Stimulated activated CD4-positive, alpha-beta T cell treated with anti-CD3 and anti-CD28 coated beads, Interleukin-1b, Interleukin-23, amount 100 ng/mL, for 4 hours (primary cell): ENCODE data around the gene EFCC1.

Source experiments
- DNase-seq, 2 donors: peaks; one replicate each; pipeline ENCODE4 v3.0.0-alpha.2; 2020; ENCODE audit warnings: low read depth in 2 of 2

EFCC1 gene

DNA sequence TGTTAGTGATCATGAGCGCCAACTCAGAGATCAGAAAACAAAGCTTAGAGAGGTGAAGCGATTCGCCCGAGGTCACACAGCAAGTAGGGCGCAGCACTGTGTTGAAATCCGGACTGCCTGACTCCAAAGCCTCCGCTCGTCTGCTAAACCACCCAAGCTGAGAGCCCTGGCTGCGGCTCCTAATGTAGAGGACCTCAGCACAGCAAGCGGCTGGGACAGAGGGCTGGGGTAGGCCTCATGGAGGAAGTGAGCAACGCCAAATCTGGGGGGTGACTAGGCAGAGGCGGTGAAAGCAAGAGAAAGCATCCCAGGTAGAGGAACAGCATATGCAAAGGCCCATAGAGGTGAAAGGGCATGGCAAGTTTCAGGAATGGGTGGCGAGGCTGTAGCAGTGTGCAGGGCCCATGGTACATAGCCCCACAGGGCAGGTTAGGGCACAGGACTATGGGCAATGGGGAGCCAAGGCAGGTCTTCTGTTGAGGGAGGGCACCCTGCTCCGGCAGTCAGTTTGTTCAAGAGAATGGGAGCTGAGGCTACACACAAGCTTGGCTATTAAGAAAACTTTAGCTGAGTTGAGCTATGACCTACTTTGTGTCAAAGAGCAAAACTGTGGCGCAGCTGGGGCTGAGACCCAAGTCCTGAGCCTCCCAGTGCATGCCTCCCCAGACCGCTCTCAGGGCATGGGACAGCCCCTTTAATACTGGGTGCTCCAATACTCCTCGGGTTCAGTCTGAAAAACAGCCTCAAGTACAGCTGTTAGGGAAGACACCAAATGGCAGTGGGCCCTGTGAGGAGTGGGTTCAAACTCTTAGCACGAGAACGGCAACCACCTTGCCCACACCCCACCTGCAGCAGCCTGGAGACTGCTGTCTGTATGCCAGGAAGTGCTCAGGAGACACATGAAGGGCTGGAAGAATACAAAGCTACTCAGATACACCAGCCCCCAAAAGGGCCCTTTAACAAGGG, 6.2 kb upstream of the EFCC1 start:
- DNase-seq: no peak

DNA sequence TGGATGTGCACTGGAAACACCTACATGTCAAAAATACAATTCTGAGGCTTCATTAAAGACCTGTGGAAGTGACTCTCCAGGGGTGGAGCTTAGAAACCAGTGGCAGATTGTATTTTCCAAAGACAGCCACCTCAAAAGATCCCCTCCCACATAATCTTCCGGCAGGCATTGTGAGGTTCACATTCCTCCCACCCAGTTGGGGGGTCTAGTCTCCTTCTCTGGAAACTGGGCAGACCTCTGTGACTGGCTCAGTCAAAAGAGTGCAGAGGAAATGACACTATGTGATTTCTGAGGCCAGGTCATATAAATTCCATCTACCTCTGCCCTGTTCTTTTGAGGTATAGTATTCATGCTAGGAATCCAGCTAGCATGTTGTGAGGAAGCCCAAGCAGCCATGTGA, 5.4 kb upstream of the EFCC1 start:
- DNase-seq: no peak

DNA sequence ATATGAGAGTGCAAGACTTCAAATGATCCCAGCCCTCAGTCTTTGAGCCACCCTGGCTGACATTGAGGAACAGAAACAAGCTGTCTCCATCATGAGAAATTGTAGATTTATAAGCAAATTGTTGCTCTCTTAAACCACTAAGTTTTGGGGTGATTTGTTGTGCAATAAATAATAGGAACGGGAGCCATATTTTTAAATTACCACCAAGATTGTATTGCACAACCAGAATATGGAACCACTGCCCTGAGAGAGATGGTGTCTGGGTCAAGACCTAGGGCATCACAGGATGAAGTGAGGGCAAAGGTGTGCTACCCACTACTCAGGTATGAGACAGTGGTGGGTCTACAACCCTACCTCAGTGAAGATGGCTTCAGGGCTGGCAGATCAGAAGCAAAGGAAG, 4.9 kb upstream of the EFCC1 start:
- no peak for DNase-seq

DNA sequence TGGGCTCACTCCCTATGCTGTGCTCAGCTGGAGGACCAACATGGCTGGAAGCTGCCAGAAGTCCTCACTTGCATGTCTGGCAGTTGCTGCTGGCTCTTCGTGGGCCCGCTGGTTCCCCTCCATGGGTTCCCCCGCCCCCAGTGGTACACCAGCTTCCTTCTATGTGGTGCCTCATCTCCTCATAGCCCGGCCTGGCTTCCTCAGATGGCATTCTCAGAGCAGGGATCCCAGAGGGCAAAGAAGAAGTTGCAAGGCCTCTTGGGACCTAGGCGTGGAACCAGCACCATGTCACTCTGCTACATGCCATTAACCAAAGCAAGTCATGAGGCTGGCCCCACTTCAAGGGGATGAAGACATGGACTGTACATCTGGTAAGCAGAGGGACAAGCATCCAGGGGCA, 4.4 kb upstream of the EFCC1 start:
- no peak for DNase-seq

DNA sequence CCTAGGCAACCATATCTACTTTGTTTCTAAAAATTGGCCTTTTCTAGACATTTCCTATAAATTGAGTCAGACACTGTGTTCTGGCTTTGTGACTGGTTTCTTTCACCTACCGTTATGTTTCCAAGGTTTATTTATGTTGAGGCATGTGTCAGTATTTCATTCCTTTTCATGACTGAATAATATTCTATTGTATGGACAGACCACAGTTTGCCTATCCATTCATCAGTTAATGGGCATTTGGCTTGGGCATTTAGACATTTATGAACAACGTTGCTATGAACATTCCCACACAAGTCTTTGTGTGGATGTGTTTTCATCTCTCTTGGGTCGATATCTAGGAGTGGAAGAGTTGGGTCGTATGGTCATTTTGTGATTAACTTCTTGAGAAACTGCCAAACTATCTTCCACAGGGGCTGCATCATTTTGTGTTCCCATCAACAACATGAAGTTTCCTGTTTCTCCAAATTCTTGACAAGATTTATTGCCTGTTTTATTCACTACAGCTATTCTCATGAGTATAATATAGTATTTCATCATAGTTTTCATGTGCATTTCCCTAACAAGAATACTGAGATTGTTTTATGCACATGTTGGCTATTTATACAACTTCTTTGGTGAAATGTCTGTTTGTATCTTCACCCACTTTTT, 3.5 kb upstream of the EFCC1 start:
- DNase-seq: no peak

DNA sequence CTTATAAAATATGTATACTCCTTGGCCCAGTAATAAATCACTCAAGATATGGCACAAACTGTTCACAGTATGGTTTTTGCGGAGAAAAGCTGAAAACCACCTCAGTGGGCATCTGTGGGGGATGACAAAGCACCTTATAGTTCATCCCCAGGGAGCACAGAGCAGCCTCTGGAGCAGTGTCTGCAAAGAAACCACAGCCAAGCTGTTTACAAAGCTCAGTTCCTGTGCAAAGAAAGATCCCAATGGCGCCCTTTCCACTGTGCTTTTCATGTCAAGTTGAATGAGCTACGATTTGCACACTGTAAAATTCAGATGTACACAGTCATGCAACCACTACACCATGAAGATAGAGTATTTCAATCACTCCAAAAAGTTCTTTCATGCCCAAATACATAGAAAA, 2.5 kb upstream of the EFCC1 start:
- no peak for DNase-seq

DNA sequence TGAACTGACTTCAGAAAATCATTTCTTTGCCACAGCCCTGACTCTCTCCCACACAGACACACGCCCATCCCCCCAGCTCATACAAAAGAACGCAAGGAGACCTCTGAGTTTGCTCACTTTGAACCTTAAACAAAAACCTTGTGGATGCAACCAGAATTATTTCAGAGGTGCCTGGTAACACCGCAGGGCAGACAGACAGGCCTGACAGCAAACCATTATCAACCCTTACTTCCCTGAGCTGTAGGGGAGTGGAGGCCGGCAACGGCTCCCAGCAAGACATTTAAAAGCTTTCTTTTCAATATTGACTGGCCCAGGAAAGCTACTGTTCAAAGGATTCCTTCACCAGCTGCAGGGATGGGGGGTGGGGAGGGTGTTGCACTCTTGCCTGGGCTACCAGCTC, 2.0 kb upstream of the EFCC1 start:
- no peak for DNase-seq

DNA sequence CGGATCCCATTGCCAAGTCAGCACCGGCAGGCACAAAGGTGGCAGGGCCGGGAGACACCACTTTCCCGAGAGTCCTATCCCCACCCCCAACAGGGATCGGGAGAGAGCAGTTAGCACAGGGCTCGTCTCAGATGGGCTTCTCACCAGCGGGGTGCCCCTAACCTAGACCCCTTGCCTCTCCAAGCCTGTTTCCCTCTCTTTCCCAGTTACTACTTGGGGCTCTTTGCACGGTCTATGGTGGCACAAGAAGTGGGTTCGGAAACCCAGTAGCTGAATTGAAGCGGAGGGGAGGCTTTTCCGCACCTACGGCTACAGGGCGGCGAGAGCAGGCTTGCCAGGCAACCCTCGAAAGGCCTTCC, 383 bp upstream of the EFCC1 start:
- no peak for DNase-seq

DNA sequence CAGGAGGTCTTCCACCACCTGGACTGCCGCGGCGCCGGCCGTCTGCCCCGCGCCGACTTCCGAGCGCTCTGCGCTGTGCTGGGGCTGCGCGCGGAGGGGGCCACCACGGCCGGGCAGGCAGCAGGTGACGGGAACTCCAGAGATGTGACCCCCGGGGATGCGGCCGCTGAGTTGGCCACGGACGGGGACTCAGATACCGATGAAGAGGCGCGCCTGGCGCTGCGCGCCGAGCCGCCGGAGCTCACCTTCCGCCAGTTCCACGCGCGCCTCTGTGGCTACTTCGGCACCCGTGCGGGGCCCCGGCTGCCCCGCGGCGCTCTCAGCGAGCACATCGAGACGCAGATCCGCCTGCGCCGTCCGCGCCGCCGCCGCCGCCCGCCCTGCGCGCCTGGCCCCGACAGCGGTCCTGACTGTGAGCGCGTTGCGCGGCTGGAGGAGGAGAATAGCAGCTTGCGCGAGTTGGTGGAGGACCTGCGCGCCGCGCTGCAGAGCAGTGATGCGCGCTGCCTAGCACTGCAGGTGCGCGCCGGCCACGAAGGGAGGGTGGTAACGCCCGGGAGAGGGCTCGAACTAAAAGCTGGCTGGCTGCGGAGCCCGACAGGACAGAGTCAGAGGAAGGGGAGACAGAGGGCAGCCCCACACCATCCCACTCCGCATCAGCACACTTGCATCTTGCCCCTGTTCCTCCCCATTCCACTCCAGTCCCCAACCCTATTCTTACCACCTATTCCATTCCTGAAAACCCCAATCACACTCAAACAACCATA, 885 bp downstream of the EFCC1 start:
- peak in 1 of 2 donors; percentile 31 for DNase-seq

DNA sequence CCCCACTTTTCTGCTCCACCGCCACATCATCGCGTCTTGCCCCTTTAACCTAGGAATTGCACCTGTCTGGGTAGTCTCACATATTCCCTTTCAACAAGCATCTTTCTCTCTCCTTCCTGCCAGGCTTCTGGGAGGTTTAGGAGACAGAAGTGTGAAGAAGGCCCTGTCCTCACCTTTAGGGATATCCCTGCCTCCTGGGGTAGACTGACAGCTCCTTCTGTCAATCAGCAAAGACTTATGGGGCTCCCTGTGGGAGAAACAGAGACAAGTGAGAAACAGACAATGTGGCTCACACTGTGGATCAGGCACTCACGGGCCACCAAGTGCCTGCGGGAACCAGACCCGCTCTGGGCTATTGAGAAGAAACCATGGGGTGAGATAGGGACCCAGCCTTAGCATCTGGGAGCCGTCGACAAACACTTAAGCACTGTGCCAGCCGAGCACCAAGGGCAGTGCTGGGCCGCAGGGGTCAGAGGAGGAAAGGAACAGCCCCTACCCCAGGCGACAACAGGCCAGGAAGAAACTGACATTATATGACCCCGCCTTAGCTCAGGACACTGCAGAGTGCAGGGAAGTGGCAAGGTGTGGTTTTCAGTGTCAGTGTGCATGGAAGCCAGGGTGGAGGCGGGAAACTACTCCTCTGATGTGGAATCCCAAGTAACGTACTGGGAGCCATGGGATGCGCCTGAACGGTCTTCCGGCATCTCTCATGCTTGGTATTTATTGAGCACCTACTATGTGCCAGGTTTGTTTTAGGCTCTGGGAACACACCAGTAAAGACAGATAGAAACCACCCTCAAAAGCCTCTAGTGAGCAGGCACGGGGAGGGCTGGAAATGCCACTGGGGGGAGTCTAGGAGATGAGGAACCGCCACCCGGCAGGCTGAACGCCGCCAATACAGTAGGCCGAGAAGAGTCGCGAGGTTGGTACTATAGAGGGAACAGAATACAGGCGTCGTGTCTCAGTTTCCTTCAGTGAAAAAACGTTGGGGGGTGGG, 1.8 kb downstream of the EFCC1 start:
- no peak for DNase-seq

DNA sequence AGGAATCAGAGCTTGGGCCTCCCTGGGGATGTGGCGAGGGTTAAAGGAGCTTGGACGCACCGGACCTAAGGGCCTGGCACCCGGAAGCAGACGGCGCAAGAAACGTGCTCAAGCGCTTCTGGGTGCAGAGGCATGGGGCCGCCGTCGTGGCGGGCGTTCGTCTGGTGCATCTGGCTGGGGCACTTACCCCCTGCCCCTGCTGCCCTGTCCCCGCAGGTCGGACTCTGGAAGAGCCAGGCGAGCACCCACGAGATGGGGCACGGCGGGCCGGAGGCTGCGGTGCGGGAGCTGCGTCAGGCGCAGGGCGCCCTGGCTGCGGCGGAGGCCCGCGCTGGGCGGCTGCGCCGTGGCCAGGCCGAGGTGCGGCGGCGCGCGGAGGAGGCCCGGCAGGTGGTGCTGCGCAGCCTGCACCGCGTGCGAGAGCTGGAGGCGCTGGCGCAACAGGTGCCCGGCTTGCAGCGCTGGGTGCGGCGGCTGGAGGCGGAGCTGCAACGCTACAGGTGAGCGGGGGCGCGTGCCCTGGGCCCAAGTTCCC, 2.5 kb downstream of the EFCC1 start:
- peak; percentile 30 to 41 for DNase-seq

DNA sequence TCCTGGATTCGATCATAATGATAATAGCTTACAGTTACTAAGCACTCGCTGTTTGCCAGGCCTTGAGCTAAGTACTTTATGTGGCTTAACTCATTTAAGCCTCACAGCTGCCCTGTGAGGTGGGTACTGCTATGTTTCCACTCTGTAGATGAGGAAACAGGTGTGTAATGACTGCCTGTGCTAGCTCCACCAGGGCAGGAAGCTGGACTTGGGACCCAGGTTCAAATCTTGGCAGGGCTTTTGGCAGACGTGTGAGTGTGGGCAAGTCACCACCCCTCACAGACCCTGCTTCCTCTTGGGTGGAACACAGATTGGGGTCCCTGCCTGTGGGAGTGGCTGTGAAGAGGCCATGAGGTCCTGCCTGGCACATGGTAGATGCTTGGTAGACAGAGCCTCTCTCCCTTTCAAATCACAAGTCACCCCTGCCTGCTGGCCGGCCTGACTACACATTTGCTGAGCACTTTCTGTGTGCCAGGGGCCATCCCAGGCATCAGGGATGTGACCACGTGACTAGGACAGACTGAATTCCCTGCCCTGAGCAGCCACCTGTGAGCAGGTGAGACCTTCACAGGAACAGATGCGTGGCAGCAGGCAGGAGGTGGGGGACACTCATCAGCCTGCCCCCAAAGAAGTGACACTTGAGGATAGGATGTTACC, 3.7 kb downstream of the EFCC1 start:
- no peak for DNase-seq

DNA sequence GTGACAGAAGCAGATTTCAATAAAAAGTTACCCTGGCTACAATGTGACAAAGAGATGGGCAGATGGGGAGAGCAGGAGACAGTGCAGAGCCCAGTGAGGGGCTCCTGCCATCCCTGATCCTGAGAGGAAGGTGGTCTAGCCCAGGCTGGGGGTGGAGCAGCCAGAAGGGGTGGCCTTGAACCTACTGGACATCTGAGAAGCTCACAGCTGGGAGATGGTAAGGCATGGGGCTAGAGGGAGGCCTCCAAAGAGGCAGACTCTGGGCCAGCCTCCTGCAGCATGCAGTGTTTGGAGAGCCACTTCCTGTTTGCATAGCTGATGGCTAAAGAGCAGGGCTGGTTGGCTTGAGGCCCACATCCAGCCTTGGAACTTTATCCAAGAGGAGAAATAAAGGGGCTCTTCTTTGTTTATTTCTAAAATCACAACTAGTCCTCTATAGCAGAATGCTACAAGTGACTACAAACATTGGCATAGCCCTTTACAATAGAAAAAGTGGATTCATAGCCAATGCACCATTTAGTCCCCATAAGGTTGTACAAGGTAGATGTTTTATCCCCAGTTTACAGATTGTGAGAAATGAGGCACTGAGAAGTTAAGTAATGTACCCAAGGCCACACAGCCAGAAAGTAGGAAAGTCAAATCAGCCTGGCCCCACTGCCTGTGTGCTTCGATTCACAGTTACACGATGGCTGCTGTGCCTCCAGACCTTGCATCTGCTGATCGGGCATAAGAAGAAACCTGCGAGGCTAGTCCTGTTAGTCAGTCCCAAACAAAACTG, 4.6 kb downstream of the EFCC1 start:
- no peak for DNase-seq

DNA sequence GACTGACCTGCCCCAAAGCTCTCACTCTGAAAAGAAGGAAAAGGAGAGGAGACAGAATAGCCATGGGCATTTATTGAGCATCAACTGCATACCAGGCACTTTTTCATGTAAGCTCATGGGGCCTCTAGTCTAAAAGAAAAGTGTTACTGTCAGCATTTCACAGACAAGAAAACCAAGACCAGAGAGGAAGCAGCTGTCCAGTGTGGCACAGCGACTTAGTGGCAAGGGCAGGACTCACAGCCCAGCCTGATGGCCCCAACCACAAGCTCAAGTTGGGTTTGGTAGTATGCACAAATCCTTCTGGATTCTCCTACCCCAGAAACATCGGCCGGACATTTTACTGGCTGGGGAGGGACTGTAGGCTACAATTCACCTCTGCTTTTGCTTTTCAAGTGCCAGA, 5.8 kb downstream of the EFCC1 start:
- no peak for DNase-seq

DNA sequence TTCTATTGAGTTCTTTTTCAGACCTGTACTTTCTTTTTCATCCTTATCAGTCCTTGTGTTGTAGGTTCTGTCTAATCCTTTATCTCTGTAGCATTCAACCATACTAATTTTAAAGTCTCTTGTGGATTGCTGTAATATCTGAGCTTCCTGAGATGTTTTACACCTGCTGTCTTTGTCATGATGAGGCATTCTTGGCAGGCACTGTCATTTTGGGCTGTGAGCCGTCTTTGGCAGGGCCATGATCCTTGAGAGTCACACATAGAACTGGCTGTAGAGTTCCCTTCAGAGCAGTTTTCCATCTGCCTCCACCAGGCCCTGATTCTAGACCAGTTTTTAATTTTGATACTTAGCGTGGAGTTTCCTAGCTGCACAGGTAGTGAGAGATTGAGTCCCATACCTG, 6.7 kb downstream of the EFCC1 start:
- no peak for DNase-seq

DNA sequence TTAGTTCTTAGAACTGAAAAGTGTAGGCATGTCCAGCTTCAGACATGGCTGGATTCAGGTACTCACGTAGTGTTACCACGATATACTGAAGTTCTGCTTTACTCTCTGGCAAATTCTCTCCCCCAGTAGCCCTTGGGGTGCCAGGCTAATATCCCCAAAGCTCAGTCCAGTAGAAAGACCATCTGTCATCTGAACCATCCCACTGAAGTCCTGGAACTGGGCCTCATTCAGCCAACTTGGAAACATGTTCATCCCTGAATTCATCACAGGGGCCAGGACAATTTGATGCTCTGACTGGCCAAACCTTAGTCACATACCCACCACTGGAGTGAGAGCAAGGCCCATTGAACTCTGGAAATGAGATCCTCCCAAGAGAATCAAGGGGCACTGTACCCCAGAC, 8.2 kb downstream of the EFCC1 start:
- DNase-seq: no peak

DNA sequence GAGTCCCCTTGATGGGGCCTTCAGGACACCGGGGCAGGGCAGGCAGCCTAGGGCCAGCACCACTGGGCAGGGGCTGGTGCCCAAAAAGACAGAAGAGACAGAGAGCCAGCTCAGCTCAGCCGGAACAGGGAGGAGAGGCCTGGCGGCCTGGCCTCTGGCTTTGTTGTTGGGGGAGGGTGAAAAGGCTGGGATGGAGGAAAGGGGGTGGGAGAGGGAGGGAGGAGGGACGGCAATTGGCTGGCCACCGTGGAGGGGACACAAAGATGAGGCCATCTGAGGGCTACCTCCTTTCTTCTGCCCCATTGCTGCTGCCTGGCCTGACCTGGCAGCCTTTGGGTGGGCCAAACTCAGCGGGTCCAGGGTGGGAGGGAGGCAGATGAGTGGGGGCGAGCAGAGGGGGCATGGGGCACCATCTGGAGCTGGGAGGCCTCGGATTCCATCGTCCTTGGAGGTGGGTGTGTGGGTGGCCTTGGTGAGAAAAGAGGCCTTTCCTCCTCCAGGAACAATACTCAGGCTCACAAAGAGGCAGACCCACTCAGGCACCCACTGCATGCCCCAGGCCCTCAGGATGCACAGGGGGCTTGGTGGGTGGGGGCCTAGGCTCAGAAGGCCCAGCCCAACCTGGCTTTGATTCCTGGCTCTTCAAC, 9.3 kb downstream of the EFCC1 start:
- no peak for DNase-seq

DNA sequence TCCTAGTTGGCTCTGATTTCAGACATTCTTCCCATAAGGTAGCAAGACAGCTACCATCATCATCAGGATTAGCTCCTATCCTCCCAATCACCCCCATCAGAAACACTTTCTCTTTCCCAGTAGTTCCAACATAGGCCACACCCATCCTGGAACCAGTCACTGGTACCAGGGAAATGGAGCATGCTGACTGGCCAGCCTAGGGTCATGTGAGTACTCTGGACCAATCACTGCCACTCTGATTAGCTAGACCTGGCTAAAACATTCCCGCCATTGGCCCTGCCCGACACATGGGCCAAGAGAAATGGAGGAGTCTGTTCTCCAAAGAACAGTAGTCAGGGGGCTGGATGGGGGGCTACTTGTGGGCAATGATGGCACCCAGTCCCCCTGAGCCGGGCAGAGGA, 12.4 kb downstream of the EFCC1 start:
- no peak for DNase-seq

DNA sequence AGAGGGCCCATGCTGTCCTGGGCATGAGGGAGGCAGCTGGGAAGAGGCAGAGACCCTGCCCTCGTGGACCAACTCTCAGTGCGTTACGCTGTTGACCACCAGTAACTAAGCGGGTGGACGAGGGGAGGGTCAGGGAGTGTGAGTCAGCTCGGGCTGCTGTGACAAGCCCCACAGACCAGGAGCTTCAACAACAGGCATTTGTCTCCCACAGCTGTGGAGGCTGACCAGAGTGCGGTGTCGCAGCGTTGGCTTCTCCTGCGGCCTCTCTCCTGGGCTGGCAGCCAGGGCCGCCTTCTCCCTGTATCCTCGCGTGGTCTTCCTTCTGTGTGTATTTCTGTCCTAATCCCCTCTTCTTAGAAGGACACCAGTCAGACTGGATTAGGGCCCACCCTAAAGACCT, 13.0 kb downstream of the EFCC1 start:
- no peak for DNase-seq
